GM12878 (cell line): ENCODE data around the gene SLC35C1.
A peak's percentile ranks its signal among the peaks of the same experiment; 100 is the strongest.

Experiments
- ATF3 ChIP-seq: IDR thresholded peaks from 2 replicates; pipeline ENCODE4 v1.6.1; 2011; ENCODE audit warnings: low read depth, mild to moderate bottlenecking, low read length, moderate library complexity, borderline replicate concordance; ENCODE audit errors: extremely low read depth
- BRCA1 ChIP-seq: IDR thresholded peaks from 2 replicates; pipeline ENCODE4 v1.6.1; 2011; ENCODE audit warnings: low read depth, low read length, improper control_type of control experiment
- CEBPB ChIP-seq, 2 experiments: fragments of 150-350 bp in 1 of 2; IDR thresholded peaks; 2 replicates each; pipeline ENCODE4 v1.6.1; 2012 to 2014; ENCODE audit warnings: low read depth in 2 of 2, low read length in 2 of 2, borderline replicate concordance in 1 of 2, inconsistent platforms in 1 of 2
- CTCF ChIP-seq, 3 experiments: IDR thresholded peaks in 2 of 3; conservative IDR thresholded peaks in 1 of 3; 2 replicates each; pipeline ENCODE4 v1.5.1; 2011; ENCODE audit warnings: low read depth in 3 of 3, low read length in 3 of 3, mild to moderate bottlenecking in 3 of 3, control low read depth in 2 of 3, moderate library complexity in 2 of 3, inconsistent platforms in 1 of 3, mixed read lengths in 1 of 3; ENCODE audit not compliant: control insufficient read depth in 2 of 3, insufficient read depth in 1 of 3; ENCODE audit errors: extremely low read depth in 1 of 3
- EGR1 ChIP-seq, 2 experiments: IDR thresholded peaks; 1 replicate in 1 of 2; 2 replicates in 1 of 2; pipeline ENCODE4 v1.6.1; 2011 to 2012; ENCODE audit warnings: low read depth in 2 of 2, low read length in 2 of 2, borderline replicate concordance in 1 of 2, mild to moderate bottlenecking in 1 of 2, moderate library complexity in 1 of 2
- MTA3 ChIP-seq: IDR thresholded peaks from 2 replicates; pipeline ENCODE4 v1.6.1; 2012; ENCODE audit warnings: low read length, inconsistent platforms, borderline replicate concordance
- PKNOX1 ChIP-seq: fragments of 450-650 bp; IDR thresholded peaks from 2 replicates; pipeline ENCODE4 v1.6.1; 2016; ENCODE audit warnings: mild to moderate bottlenecking
- POLR2A ChIP-seq: IDR thresholded peaks from 2 replicates; pipeline ENCODE4 v1.6.1; 2011; ENCODE audit warnings: low read depth, mild to moderate bottlenecking, low read length
- RAD21 ChIP-seq: IDR thresholded peaks from 2 replicates; pipeline ENCODE4 v1.6.1; 2011; ENCODE audit warnings: mild to moderate bottlenecking, low read depth, low read length, moderate library complexity; ENCODE audit not compliant: insufficient read depth
- SUPT20H ChIP-seq: IDR thresholded peaks from 2 replicates; pipeline ENCODE4 v1.6.1; 2011; ENCODE audit warnings: low read depth, mild to moderate bottlenecking, low read length, moderate library complexity, borderline replicate concordance; ENCODE audit not compliant: control insufficient read depth
- ZNF274 ChIP-seq: IDR thresholded peaks from one replicate; pipeline ENCODE4 v1.8.0; 2011; ENCODE audit not compliant: insufficient read length, insufficient read depth
- TF ChIP-seq, protein P1 (sequence below): fragments of 450-650 bp; IDR thresholded peaks from 2 replicates; pipeline ENCODE4 v1.6.1; 2017; ENCODE audit warnings: mild to moderate bottlenecking, low read depth, inconsistent platforms; ENCODE audit not compliant: poor library complexity, severe bottlenecking

DNA sequence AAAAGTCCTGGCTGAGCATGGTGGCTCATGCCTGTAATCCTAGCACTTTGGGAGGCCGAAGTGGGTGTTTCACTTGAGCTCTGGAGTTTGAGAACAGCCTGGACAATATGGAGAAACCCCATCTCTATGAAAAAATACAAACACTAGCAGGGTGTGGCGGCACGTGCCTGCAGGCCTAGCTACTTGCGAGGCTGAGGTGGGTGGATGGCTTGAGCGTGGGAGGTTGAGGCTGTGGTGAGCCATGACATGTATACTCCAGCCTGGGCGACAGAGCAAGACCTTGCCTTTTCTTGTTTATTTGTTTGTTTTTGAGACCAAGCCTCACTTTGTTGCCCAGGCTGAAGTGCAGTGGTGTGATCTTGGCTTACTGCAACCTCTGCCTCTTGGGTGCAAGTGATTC is 34.3 kb downstream of the SLC35C1 start:
- TF ChIP-seq CTCF (IDR thresholded peaks at IDR 0.05 in 2 of 3, conservative IDR thresholded peaks at IDR 0.05 in 1 of 3; ENCODE audit: control insufficient read depth in 2 of 3, extremely low read depth in 1 of 3, insufficient read depth in 1 of 3, low read depth in 3 of 3, low read length in 3 of 3): no peak
- TF ChIP-seq SUPT20H: no peak
- no peak for TF ChIP-seq CEBPB (IDR thresholded peaks at IDR 0.05; ENCODE audit: borderline replicate concordance in 1 of 2, low read depth in 2 of 2, low read length in 2 of 2)
- TF ChIP-seq RAD21: no peak
- TF ChIP-seq, protein P1, sequence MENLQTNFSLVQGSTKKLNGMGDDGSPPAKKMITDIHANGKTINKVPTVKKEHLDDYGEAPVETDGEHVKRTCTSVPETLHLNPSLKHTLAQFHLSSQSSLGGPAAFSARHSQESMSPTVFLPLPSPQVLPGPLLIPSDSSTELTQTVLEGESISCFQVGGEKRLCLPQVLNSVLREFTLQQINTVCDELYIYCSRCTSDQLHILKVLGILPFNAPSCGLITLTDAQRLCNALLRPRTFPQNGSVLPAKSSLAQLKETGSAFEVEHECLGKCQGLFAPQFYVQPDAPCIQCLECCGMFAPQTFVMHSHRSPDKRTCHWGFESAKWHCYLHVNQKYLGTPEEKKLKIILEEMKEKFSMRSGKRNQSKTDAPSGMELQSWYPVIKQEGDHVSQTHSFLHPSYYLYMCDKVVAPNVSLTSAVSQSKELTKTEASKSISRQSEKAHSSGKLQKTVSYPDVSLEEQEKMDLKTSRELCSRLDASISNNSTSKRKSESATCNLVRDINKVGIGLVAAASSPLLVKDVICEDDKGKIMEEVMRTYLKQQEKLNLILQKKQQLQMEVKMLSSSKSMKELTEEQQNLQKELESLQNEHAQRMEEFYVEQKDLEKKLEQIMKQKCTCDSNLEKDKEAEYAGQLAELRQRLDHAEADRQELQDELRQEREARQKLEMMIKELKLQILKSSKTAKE: no peak
- no peak for TF ChIP-seq BRCA1
- TF ChIP-seq POLR2A: no peak
- TF ChIP-seq PKNOX1: no peak
- no peak for TF ChIP-seq ATF3
- no peak for TF ChIP-seq MTA3
- 0 out of 3 replicates have a peak, but pooled peaks of 1 of the 2 experiments have one; percentile 5 for TF ChIP-seq EGR1 (IDR thresholded peaks at IDR 0.05; ENCODE audit: borderline replicate concordance in 1 of 2, low read depth in 2 of 2, low read length in 2 of 2)
- TF ChIP-seq ZNF274: no peak
